SH-SY5Y (cell line): ENCODE results near the gene PRM2.

ENCODE experiments used
- GATA2 ChIP-seq: IDR thresholded peaks from 2 replicates; pipeline ENCODE4 v1.6.1; 2011; ENCODE audit warnings: mild to moderate bottlenecking, low read depth, low read length
- GATA3 ChIP-seq: IDR thresholded peaks from 2 replicates; pipeline ENCODE4 v1.6.1; 2011; ENCODE audit warnings: low read depth, mild to moderate bottlenecking, low read length, moderate library complexity

PRM2 gene

DNA sequence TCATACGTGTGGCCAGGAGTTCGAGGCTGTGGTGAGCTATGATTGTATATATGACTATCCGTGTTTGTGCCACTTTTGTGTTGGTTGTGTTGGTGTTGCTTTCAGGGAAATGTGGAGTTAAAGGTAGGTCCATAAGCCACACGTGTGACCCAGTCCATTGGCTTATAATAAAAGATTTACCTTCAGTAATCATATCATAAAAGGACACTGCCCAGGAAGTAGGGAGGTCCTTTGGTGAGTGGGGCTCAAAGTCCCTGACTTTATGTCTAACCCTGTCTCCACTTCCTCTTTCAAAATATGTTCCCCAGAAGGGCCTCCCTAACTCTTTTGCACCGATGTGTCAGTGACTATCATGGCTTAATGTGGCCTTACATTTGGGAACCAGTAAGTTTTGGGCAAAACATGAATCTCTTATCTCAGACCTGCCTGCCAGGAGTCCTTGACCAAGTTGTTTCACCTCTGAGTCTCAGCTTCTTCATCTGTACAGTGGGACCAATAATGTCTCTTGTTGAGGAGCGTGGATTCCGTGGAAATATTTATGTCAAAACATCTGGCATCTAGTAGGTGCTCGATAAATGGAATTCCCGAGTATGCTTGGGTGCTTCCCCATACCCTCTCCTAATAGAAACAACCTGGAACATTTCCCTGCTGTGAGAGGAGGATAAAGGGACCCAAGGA lies 12.0 kb downstream of the PRM2 start:
- TF ChIP-seq GATA2 = no peak
- TF ChIP-seq GATA3 = no peak

DNA sequence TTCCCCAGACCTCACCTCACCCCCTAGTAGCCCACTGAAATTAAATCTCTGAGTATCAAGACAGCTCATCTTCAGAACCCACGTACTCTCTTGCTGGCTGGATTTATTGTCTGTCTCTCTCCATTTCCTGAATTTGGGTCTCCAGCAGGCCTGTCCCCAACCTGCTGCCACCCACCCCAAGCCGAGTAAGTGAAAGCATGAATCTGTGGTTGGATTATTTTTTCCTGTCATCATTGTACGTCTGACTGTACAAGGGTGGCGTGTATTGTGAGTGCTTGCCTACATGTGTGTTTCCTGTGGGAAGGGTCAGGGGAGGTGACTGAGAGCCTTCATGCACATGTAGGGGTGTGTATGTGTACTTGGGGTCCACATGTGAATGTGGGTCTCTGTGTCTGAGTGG lies 12.5 kb downstream of the PRM2 start:
- TF ChIP-seq GATA2 = no peak
- TF ChIP-seq GATA3 = no peak

DNA sequence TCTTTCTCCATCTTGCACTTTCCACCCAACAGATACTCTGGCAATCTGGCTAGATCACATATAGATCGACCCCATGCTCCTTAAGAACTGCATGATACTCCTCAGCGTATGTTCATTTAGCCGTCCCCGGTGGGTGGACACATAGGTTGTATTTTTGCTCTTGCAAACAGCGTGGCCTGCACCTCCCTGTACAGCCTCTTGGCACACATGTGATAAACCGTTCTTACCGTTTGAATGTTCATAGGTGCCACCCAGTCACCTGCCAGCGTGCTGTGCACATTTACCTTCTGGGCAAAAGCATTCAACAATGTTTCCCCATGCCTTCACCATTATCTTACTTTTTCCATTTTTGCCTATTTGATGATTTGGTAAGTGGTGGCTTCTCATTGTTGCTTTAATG lies 13.4 kb downstream of the PRM2 start:
- TF ChIP-seq GATA2 = no peak
- TF ChIP-seq GATA3 = no peak

DNA sequence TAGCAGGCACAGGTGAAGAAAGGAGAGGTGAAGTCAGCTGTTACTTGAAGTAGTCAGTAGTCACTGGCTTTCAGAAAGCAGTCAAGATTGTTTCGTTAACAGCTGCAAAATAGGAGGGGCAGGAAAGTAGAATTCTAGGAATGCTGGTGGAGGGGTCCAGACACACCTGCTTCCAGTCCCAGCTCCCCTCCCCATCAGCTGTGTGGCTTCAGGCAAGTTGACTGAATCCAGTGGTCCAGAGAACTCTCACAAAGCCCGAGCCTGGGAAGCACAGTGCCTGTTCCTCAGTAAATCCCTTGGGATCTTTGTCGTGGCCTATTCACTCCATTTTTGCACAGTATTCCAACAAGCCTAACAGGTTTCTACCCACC lies 15.7 kb downstream of the PRM2 start:
- TF ChIP-seq GATA2 (no peak), GATA3 (no peak)

DNA sequence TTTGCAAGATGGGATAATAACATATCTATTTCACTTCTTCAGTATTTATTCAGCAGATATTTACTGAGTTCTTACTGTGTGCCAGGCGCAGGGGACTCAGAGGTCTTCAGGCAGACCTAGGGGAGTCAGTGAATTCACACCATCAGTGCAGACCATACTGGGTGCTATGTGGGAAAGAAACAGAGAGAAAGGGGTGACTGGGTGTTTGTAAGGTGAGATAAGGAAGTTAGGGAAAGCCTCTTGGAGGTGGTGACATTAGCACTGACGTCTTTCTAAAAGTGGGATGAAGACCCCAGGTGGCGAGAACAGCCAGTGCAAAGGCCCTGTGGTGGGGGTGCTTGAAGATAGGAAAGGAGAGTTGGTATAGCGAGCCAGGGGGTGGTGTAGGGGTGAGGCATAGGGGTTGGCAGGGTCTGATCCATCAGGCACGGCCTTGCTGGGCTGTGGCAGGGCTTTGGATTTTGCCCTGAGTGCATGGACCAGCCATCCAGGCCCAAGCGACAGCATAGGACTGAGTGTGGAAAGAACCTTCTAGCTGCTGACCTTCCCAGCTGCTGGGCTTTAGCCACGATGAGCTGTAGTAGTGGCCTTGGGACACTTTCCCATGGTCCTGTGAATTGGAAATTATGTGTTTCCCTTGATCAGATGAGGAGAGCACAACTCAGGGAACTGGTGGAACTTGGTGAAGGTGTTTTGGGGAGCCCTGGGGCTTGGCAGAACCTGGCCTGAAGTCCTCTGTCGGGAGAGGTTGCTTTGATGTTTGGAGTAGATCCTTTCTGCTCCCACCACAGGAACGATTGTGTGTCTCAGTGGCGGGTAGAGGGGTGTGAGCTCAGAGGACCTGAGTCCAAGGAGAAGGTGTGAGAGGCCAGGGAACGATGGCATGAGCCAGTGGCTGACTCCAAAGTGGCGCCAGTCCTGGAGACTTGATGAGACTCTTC lies 16.4 kb downstream of the PRM2 start:
- TF ChIP-seq GATA2 (no peak), GATA3 (no peak)

DNA sequence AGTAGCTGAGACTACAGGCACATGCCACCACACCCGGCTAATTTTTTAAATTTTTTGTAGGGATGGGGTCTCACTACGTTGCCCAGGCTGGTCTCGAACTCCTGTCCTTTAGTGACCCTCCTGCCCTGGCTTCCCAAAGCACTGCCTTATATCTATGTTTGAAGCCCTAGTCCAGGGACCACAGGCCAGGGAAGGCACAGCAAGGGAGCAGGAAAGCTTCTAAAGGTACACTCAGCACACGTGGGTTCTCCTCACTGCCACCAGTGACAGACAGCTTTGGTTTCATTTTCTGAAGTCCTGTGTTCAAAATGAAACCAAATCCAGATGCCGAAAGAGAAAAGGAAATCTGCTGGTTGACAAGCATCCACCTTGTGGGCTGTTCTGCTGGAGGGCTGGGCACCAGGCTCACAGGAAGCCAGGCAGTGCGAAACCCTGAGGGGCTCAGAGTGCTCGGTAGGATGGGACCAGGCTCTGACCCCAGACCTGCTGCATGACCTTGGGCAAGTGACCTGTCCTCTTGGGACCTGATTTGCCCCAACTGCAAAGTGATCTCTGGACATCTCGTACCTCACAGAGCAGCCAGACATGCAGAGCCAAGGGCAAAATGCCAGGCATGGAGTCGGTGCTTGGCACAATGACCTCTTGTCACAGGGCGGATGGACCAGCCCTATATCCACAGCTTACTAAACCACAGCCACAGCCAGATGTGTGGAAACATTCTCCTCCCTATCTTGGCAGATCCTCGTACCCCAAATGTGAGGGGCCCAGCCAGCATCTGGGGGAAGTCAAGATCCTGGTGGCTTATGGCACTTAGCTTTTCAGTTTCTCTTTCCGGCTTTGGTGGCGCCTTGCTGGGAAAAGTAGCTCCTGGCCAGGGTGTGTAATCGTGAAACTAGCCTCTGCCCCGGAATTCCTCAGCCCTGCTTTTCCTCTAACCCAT lies 17.5 kb downstream of the PRM2 start:
- TF ChIP-seq GATA3 = no peak
- TF ChIP-seq GATA2 = no peak

DNA sequence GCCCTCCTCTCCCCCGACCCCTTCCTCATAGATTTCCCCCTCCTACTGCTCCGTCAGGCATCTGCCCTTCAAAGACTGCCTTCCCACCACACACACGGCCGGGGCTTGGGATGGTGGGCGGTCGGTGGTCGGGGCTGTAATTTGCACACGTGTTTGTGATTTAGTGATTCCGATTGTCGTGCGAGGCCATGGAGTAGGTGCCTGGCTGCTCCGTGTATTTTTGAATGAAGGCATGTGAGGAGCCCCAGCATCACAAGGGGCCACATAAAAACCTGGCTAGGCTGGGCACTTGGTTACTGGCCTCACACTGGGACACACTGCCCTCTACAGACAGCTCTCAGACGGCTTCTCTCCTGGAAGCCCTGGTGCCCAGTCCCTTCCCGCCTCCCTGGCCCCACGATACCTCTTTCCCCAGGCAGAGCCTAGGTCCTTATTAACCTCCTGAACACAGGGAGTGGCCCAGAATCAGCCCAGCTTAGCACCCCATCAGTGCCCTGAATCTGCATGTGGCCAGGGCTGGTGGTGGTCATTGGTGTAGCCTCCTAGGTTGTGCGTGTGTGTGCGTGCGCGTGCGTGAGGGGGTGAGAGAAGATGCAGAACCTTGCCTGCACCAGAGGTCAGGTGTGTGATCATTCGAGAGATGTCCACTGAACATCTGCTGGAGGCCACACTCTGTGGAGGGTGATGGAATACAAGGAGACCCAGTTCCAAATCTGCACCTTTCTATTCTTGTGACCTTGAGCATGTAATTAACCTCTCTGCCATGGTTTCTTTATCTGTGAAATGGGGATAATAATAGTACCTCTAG lies 18.9 kb downstream of the PRM2 start:
- TF ChIP-seq GATA2 (no peak), GATA3 (no peak)

DNA sequence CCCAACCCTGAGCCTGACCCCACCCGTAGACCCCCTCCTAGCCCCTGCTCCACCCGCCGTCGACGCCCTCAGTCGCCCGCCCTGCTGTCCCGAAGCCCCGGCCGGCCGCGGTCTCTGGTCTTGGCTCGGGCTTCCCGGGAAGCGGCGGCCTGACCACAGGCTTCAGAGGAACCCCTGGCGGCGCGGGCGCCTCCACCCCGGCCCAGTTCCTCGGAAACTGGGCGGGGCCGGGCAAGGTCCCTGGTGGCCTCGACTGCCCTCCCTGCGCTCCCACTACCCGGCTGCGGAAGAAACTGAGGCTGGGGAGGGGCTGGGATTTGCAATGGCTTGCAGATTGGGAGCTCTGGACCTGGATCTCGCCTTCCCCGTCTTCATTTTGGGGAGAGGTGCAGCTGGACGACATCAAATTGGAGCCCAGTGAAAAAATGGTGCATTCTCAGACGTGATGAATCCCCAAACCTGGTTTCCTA lies 19.6 kb downstream of the PRM2 start:
- TF ChIP-seq GATA2 (no peak), GATA3 (no peak)

DNA sequence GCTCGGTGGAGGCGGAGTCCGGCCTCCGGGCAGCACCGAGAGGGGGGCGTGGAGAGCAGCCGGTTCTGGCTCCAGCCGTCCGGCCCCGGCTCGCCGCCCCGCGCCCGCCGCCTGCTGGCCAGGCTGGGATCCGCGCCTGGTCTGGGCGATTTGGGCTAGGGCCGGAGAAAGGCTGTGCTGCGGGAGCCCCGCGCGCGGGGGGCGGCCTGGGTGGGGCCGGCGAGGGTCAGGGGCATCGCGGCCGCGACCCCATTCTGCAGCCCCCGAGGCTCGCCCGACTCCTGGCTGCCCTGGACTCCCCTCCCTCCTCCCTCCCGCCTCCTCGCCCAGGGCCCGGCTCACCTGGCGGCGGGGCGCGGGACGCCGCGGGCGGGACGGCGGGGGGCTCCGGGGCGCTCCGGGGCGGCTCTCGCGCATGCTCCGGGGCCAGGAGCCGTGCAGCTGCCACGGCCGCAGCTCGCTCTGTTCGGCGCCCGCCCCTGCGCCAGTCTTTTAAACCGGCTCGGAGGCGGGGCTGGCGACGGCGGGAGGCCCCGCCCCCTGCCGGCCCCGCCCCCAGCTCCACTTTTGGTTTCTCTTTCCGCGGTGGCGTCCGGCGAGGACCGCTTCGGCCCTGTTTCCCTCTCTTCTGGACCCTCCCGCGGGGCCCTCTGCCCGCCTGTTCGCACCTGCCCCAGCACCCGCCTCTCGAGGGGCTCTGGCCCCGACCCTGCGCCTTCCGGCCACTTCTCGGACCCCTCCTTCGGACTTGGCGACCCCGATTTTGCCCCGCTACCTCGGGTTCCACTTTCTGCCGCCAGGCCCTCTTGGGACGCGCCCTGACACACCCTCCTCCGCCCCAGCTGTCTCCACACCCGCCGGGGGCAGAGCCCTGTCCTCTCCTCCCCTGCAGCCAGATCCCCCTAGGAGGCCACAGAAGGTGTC lies 20.3 kb downstream of the PRM2 start, which contains the start of gene SOCS1:
TSS of gene SOCS1 (minus strand) at position 468 of the 924 bp plus-strand sequence. CDS start 726 bp downstream, outside the sequence.
- TF ChIP-seq GATA2 = no peak; the same call in 1 of the 2 replicates
- TF ChIP-seq GATA3 = no peak

DNA sequence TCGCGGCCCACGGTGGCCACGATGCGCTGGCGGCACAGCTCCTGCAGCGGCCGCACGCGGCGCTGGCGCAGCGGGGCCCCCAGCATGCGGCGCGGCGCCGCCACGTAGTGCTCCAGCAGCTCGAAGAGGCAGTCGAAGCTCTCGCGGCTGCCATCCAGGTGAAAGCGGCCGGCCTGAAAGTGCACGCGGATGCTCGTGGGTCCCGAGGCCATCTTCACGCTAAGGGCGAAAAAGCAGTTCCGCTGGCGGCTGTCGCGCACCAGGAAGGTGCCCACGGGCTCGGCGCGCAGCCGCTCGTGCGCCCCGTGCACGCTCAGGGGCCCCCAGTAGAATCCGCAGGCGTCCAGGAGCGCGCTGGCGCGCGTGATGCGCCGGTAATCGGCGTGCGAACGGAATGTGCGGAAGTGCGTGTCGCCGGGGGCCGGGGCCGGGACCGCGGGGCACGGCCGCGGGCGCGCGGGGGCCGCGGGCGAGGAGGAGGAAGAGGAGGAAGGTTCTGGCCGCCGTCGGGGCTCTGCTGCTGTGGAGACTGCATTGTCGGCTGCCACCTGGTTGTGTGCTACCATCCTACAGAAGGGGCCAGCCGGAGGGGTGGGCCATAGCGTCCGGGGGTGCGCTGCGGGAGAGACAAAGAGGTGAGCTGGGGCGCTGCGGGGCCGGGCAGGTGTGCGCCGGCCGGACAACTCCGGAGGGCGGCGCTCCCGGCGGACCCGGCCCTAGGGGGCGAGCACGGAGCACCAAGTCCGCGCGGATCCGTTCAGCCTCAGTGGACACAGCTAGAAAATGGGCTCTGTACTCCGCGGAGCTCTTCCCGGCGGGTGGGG lies 21.2 kb downstream of the PRM2 start:
- TF ChIP-seq GATA3 (no peak), GATA2 (no peak)
